GM18508 (cell line): Measurements from ENCODE around the gene ROBO1.

Experiments
- ATAC-seq: cut with Tn5 transposase; IDR thresholded peaks from one replicate; pipeline ENCODE4 v1.9.1; 2021; ENCODE audit warnings: moderate number of reproducible peaks; ENCODE audit not compliant: insufficient read depth, unreplicated experiment

The ROBO1 gene

DNA sequence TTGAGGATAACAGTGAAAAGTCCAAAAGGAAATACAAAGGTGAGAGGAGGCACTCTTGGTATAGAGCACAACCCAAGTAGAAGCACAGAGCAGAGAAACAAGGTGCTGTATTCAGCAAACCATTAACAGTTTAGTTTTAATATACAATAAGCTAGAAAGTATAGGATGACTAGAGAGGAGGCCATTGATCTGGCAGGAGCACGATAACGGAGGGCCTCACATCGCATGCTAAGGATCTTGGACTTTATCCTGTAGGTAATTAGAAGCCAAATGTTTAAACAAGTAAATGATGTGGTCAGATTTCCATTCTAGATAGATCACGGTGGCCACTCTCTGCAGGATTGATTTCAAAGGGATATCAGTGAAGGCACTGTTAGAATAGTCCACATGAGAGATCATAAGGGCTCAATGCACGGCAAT is 935.0 kb downstream of the ROBO1 start:
- no peak for ATAC-seq

DNA sequence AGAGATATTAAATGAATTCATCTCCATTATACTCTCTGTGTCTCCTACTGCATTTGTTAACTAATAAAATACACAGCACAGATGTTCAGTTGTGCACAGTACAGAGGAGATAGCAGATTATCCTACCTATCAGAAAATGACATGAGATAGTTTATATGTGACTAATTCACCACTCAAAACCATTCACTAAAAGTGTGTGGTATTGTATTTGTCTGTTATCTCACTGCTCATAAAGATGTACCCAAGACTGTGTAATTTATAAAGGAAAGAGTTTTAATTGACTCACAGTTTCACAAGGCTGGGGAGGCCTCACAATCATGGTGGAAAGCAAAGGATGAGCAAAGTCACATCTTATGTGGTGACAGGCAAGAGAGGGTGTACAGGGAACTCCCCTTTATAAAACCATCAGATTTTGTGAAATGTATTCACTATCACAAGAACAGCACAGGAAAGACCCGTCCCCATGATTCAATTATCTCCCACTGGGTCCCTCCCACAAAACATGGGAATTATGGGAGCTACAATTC is 936.3 kb downstream of the ROBO1 start:
- no peak for ATAC-seq

DNA sequence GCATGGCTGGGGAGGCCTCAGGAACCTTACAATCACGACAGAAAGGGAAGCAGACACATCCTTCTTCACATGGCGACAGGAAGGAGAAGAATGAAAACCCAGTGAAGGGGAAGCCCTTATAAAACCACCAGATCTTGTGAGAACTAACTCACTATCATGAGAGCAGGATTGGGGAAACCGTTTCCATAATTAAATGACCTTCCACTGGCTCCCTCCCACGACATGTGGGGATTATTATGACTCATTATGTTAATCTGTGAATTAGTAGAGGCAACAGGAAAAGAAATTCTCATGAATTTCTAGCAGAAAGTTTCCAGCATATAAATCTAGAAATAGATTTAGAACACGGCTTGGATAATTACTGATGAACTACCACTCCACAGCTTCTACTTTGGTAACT is 937.3 kb downstream of the ROBO1 start:
- ATAC-seq: no peak

DNA sequence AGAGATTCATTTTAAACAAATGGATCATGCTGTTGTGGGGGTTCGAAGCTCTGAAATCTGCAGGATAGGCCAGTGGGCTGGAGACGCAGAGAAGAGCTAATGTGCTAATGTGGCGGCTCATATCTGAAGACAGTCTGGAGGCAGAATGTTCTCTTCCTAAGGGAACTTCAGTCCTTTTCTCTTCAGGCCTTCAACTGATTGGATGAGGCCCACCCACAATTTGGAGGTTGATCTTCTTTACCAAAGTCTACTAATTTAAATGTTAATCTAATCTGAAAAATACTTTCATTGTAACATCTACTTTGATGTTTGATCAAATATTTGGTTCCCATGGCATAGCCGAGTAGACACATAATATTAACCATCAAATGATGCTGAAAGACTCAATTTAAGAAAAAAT is 940.2 kb downstream of the ROBO1 start:
- no peak for ATAC-seq

DNA sequence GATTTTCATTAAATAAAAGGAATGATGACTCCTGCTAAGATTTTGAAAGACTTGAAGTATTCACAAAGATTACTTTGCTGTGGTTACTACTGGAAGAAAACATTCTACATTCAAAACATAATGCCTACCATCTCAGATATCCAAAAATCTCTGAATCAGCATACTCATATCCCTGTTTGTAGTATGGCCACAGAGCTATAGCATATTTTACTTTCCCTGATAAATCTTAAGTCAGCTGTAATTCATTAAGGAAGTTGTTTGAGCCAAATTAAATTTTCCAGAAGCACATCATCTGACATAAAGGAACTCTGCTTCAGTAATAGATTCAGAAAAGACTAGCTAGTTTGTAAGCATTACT is 942.0 kb downstream of the ROBO1 start:
- no peak for ATAC-seq

DNA sequence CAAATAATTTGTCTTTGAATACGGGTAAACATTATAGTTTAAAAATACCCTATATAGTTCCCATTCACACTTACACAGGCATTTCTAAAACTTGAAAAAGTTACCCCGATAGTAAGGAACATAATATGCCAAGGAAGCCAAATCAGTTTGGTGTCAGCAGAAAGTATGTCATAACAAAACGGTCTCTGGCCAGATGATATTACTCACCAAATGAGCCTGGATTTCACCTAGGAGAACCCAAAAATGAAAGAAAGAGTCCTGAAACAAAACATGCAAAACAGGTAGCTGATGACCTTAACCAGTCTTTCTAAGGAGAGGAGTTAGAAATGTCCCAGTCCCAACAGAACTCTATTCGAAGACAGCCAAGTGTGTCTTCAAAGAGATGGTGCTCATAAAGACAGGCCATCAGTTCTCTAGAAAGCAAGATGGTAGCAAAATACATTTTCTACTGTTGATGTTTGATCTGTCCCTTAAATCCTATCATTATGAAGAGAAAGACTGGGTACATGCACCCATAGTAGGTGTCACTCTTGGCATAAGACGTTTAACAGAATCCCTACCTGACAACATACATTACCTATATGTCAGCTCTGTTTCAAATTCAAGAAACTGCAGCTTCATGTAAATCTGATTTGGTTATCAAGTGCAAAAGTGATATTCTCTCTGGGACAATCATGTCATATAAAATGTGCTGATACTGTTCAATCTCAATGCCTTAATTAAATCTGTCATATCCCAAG is 942.5 kb downstream of the ROBO1 start:
- no peak for ATAC-seq

DNA sequence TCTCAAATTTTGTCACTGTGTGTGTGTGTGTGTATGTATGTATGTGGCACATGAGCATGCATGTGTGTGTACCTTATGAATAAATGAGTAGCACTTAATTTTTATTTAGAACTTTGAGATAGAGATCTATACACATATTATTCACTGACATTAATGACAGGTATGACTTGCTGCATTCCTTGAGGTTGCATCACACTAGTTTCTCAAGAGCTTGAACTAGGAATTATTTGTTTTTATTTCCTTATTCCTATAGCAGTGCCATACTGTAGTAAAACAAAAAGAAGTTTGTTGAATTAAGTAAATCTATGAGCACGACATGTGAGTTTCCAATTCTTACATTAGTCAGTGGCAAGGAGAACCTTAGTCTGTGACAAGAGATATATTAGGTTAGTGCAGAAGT is 943.9 kb downstream of the ROBO1 start:
- no peak for ATAC-seq

DNA sequence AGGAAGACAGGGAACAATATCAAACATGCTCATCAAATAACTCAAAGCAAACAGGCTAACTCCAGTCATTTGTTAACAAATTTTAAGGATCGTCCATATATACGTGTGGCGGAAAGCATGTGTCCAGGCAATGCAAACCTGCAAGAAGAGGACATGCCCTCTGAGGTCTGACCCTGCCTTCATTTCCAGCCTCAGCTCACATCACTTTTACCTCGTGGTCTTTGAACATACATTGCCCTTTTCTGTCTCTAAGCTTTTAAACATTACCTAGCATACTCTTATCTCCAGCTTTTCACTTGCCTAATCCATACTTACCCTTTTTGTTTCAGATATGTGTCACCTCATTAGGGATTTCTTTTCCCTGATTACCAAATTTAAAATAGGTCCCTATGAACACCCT is 944.4 kb downstream of the ROBO1 start:
- no peak for ATAC-seq

DNA sequence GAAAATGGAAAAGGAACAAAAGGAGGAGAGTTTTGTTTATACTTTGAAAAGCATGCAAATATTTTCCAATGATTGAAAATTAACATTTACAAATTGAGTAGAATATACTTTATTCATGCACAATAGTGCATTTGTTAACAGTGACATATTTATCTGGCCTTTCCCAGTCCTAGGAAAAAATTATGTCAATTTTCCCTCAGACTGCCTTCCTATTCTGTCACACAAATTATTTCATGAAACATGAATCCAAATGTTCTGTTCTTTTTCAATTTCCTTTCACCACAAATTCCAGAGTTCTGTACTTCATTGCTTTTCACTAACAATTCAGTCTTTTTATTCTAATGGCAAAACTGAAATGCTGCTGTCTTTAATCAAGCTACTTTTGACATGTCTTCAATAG is 945.1 kb downstream of the ROBO1 start:
- ATAC-seq: no peak

DNA sequence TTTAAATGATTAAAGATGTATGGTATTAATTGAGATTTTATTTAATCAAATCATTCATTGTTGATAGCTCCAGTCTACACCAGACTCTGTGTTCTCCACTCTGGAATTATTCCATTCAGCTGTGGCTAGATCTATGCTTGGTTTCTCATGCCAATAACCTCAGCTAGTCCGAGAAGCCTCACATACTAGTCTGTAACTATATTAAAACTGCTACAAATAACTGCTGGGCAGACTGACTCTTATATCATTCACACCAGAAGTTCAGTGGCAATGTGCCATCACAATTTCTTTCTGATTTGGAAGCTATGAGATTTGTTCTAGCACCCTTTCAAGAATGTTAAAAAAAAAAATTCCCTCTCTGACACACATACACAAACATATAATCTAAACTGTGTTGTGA is 947.3 kb downstream of the ROBO1 start:
- no peak for ATAC-seq

DNA sequence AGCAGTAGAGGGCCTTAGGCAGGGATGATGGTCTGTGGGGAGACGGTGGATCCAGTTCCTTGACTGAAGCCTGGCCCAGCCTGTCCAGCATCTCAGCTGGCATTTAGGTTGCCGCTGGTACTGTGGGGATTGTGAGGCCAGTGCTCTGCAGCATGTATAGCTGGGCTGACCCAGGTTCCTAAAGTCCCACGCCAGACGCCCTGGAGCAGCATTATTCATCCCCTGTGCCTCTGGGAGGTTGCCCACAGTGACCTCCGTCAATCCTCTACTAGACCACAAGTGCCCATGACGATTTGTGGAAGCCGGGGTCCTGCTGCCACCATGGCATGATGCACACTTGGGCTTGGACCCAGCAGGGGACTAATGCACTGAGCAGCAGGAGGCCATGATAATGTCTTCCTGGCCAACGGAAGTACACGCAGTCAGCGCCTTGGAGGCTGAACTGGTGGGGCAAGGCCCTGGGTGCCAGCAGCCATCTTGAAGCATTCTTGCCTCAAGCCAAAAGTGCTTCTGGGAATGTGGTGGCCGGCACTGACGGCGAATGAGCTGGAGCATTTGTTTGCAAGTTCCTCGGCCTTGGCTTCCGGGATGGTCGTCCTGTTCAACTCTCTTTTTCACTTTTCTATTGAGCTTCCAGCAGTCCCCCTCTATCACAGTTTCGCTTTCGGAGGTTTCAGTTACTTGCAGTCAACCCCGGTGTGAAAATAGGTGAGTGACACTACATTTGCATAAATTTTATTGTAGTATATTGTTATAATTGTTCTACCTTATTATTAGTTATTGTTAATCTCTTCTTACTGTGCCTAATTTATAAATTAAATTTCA is 949.4 kb downstream of the ROBO1 start:
- ATAC-seq: no peak

DNA sequence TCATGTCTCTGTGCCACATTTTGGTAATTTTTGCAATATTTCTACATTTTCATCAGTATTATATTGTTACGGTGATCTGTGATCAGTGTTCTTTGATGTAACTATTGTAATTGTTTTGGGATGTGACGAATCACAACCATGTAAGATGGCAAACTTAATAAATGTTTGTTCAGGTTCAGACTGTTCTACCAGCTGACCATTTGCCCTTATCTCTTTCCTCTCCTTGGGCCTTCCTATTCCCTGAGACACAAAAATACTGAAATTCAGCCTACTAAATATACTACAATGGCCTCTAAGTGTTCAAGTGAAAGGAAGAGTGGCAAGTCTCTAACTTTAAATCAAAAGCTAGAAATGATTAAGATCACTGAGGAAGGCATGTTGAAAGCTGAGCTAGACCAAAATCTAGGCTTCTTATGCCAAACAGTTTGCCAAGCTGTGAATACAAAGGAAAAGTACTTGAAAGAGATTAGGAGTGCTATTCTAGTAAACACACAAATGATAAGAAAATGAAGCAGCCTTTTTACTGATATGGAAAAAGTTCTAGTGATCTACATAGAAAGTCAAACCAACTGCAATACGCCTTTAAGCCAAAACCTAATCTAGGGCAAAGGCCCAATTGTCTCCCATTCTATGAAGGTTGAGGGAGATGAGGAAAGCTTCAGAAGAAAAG is 952.8 kb downstream of the ROBO1 start:
- no peak for ATAC-seq

DNA sequence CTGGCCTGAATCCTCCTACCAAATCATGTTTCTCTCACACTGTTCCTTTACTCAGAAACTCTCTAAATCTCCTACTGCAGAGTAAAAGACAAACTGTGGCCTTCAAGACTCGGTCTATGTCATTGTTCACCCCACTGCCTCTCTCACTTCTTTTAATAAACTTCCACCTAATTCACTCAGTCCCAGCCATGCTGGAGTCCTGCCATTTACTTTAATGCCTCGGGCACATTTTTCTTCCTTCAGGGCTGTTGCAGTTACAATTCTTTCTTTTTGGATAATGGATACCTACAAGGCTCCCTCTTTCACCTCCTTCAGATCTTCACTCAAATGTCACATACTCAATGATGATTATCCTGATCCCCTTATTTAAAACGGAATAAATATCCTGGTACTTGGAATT is 955.6 kb downstream of the ROBO1 start:
- ATAC-seq: no peak

DNA sequence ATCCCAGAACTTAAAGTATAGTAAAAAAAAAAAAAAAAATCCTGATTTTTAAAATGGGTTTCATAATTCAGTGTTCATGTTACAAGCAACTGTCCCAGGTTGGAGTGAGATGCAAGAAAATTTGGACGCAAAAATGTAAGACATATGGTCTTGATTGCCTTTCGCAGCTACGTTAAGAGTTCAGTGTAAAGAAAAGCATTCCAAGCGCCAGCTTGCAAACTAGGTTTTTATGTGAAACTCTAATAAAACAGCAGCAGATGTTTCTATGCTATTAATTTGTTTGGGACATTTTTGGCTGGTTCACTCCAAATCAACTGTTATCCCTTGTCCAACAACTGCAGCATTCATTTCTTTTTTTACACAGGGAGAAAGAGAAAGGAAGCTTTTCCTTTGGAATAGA is 957.8 kb downstream of the ROBO1 start:
- no peak for ATAC-seq

DNA sequence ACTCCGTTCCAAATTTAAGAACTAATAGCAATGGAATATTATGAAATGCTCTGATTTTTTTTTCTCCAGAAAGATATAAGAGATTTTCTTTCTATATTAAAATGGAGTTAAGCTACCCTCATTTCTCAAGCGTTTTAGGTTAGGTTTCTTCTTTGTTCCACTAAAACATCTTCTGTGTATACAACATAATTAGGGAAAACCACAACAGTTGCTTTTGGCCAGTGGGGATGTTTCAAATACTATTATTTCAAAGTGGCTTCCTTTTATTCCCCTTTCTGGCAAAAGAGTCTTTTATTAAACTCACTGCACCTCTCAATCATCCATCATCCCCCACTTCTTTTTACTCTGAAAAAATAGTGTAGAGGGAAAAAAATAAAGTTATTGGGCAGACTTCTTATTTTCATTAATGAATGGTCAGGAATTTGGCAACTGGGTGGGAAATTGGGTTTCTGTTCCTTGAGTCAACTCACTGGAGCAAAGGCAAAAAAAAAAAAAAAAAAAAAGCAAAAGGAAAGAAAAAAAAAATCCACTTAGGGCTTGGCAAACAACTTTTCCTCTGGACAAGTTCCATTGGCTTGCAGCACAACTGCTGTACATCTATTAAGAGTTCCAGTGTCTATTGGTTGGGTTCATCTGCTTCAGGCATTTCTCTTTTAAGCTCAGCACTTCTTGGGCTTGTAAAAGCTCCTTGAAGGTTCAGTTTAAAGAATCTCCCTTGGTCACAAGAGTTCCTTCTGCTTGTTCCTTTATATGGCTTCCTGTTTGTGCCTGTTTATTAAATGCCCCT is 963.4 kb downstream of the ROBO1 start:
- ATAC-seq: no peak

DNA sequence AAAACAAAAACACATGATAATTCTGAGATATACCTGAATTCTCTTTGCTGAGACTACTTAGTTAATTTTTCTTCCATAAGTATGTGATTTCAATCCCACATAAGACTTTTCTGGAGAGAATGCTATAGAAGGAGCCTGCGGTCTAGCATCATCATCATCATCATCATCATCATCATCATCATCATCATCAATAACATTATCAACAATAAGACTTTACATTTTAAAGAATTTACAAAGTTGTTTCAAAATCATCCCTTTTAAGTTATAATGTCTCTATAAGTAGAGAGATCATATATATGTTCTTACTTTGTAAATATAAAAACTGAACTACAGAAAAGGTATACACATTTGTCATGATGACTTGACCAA is 965.3 kb downstream of the ROBO1 start:
- ATAC-seq: no peak

DNA sequence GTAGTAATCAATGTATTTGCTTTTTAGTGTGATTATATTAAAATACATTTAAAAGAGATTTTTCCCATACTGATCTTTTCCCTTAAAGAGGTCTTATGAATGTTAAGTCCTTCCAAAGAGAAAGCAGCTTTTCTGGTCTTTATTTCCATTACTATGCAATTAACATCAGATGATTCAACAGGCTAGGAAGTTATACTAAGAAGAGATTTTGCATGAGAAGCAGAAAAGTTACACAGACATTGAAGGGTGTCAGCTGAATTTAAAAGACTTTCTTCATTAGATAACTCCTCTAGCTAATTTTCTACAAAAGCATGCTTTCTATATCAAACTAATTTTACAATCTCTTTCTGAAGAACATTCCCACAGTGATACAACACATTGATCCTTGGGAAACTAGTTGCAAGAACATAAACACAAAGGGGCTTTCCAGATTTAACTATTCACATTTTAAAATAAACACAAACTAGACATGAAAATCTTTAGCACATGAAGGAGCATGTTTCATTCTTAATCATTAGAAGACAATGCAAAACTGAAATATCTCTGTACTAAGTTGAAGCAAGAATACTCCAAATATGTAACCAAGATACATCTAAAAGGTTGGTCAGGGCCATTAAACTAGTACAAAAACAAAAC is 965.8 kb downstream of the ROBO1 start:
- ATAC-seq: no peak

DNA sequence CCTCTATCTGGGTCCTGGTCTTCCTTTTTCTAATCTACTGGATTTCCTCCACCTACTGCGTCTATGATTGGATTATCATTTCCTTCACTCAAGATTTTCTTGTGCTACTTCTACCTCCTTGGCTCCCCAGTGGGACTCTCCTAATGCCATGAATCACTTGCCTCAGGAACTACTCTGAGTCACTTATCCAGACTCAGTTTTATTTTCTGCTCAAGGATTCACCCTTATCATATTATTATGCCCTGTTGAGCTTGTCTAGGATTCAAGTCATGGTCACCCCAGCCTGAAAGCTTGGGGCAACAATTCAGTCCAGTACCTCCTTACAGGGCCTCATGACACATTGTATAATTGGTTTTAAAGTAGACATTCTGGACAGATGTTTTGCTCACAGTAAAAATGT is 968.1 kb downstream of the ROBO1 start:
- no peak for ATAC-seq

DNA sequence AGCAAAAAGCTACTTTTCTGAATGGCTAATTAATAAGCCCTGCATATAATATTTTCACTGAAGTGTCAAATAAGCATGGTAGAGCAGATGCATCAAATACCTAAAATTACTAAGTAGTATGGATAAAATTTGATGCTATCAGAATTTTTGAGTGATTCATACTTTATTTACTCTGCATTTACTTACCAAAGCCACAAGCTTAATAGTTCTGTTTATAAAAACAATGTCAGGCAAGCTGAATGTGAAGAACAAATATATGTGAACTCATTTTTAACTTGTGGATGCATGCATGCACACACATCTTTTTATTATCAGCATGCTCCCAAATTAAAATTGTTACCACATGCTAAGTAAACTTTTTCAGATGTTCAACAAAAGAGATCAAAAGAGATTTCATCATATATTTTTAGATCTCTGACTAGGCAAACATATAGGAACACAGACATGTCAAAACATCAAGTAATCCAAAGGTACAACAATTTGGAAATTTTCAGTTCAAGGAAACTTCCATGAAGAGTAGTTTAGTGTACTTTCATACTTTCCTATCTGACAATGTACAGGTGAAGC is 969.4 kb downstream of the ROBO1 start:
- ATAC-seq: no peak

DNA sequence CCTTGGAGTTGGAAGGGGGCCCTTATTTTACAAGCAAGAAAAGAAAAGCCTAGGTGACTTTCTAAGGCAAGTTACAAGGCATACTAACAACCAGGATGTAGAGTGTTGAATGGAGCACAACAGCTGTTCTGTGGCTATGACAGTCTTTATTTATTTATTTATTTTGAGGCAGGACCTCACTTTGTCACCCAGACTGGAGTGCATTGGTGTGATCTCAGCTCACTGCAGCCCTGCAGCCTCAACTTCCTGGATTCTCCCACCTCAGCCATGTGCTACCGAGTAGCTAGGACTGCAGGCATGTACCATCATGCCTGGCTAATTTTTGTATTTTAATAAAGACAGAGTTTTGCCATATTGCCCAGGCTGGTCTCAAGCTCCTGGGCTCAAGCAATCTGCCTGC is 973.4 kb downstream of the ROBO1 start:
- ATAC-seq: no peak
